IPS DF 19.7 (cell line): ENCODE data around the gene VPS50.
"Not testable (repeated sequence)": the region's sequence is repeated elsewhere in the genome, so short reads cannot be mapped to it uniquely, and the experiment has no call there.

Experiments
- DNase-seq: peaks from one replicate; pipeline ENCODE4 v3.0.0-alpha.2; 2013; ENCODE audit warnings: low read depth, low spot score

Gene VPS50

GRCh38 chr7:93331706-93332105 is 99.5 kb downstream of the VPS50 start:
- DNase-seq = no peak

DNA sequence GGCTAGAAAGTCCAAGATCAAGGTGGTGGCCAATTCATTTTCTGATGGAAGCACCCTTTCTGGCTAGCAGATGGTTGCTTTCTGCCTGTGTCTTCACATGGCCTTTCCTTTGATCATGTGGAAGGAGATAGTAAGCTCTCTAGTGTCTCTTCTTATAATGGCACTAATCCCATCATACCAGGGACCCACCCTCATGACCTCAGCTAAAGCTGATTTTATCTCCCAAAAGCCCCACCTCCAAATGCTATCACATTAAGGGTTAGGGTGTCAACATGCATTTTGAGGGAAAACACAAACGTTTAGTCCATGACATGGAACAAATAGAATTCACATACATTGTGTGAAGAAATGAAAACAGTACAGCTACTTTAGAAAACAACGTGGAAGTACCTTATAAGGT is 100.0 kb downstream of the VPS50 start:
- DNase-seq = no peak

DNA sequence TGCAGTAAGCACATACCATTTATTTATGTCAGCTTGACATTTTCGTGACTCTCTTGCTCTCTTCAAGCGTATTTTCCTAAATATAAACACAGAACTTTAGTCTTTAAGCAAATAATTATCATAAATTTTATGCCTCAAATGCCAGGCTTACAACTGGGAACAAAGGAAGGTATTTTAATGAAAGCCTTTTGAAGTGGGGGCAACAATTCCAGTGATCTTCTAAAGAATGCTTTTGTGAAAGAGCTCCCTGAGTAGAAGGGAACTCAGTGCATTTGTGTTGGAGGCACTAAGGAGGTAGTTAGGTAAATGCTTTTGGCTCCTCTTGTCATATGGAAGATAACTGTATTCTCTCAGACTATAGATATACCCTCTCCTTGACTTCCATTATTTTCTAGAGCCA is 104.9 kb downstream of the VPS50 start:
- peak; percentile 17 for DNase-seq

DNA sequence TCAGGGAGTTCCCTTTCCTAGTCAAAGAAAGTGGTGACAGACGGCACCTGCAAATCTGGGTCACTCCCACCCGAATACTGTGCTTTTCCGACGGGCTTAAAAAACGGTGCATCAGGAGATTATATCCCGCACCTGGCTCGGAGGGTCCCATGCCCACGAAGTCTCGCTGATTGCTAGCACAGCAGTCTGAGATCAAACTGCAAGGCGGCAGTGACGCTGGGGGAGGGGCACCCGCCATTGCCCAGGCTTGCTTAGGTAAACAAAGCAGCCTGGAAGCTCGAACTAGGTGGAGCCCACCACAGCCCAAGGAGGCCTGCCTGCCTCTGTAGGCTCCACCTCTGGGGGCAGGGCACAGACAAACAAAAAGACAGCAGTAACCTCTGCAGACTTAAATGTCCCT is 110.0 kb downstream of the VPS50 start:
- DNase-seq = not testable (repeated sequence)

- no peak for DNase-seq
Measured at GRCh38 chr7:93350338-93350737, 118.2 kb downstream of the VPS50 start.

- no peak for DNase-seq
Measured at GRCh38 chr7:93352881-93353280, 120.7 kb downstream of the VPS50 start.

GRCh38 chr7:93354815-93355214 is 122.6 kb downstream of the VPS50 start:
- DNase-seq = no peak

GRCh38 chr7:93359520-93360198 is 127.5 kb downstream of the VPS50 start:
- DNase-seq = no peak

DNA sequence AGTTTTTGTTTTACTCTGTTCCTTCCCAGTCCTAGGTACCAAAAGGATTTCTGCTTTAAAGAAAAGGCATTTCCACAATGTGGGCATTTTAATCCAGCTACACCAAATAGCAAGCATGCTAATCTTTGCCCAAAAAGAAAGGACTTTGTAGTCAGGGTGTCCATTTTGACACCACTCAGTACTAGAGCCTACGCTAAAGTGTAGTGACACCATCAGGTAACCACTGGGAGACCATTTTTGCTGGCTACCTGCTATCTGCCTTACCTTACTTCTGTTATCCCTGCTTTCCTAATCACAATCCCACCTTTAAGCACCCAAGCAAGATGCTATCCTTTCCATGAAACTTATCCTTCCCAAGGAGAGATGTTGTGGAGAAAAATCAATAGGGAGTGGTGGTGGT is 129.7 kb downstream of the VPS50 start:
- no peak for DNase-seq

GRCh38 chr7:93364806-93365205 is 132.6 kb downstream of the VPS50 start:
- no peak for DNase-seq

GRCh38 chr7:93365341-93365740 is 133.2 kb downstream of the VPS50 start:
- no peak for DNase-seq

- DNase-seq = no peak
Measured at GRCh38 chr7:93366816-93367215, 134.7 kb downstream of the VPS50 start.

DNA sequence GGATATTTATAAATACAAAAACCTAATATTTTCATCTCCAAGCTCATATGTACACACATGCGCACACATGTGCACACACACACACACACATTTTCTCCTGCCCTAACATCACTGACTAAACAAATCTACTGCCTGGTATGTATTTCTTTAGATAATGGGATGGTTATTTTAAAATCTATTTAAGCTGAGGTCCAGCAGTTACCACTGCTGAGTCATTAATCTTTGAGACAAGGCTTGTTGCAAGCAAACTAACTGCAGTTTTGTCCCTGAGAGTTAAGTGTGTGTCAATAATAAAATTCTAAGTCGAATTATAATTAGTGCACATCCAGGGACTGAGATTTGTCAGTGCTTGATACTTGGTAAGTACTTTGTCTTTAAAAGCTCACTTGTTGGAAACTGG is 135.1 kb downstream of the VPS50 start:
- no peak for DNase-seq

GRCh38 chr7:93370937-93371336 is 138.8 kb downstream of the VPS50 start:
- DNase-seq = not testable (repeated sequence)

DNA sequence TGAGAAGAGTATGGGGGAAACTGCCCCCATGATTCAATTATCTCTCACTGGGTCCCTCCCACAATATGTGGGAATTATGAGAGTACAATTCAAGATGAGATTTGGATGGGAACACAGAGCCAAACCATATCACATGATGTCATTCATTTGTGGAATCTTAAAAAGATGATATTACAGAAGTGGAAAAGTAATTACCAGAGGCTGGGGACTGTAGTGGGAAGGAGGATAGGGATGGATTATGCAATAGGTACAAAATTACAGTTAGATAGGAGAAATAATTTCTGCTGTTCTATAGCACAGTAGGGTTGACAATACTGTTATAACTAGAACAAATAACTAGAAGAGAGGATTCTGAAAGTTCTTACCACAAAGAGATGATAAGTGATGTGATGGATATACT is 141.4 kb downstream of the VPS50 start:
- no peak for DNase-seq

- DNase-seq = no peak
Measured at GRCh38 chr7:93374345-93374940, 142.3 kb downstream of the VPS50 start.

- DNase-seq = no peak
Measured at GRCh38 chr7:93375603-93376002, 143.4 kb downstream of the VPS50 start.

- no peak for DNase-seq
Measured at GRCh38 chr7:93378131-93378760, 146.1 kb downstream of the VPS50 start.

- no peak for DNase-seq
Measured at GRCh38 chr7:93382362-93382761, 150.2 kb downstream of the VPS50 start.

- DNase-seq = no peak
Measured at GRCh38 chr7:93390660-93391059, 158.5 kb downstream of the VPS50 start.

DNA sequence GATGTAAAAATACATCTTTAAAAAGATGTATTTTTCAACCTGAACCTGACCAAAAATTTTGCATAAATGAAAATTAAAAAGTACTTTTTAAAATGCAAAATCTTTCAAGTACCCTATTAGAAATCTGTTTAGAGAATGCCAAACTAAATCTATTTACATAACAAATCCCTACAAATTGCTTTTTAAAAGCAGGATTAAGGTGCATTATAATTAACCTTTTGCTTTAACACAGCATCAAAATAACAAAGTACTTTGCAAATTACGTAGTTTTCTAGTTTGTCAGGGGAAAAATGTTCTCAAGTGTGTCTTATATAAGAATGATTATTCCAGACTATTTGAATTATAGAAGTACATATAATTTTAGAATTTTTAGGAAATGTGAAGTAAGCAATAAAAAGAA is 160.8 kb downstream of the VPS50 start:
- no peak for DNase-seq

GRCh38 chr7:93399642-93400041 is 167.5 kb downstream of the VPS50 start:
- DNase-seq = no peak

- no peak for DNase-seq
Measured at GRCh38 chr7:93402944-93403343, 170.8 kb downstream of the VPS50 start.
